HG03095 (cell line): ENCODE results near the gene MRPS9.

Source experiments
- ATAC-seq: cut with Tn5 transposase; IDR thresholded peaks from one replicate; pipeline ENCODE4 v1.9.1; 2021; ENCODE audit warnings: moderate library complexity; ENCODE audit not compliant: unreplicated experiment

The MRPS9 gene

GRCh38 chr2:105117565-105117964 is 79.7 kb downstream of the MRPS9 start:
- no peak for ATAC-seq

- no peak for ATAC-seq
Observed at GRCh38 chr2:105118960-105119359, 81.1 kb downstream of the MRPS9 start.

GRCh38 chr2:105121434-105121833 is 83.6 kb downstream of the MRPS9 start:
- no peak for ATAC-seq

- no peak for ATAC-seq
Observed at GRCh38 chr2:105125428-105125827, 87.6 kb downstream of the MRPS9 start.

- ATAC-seq = no peak
Observed at GRCh38 chr2:105125920-105126319, 88.1 kb downstream of the MRPS9 start.

- no peak for ATAC-seq
Observed at GRCh38 chr2:105126336-105126735, 88.5 kb downstream of the MRPS9 start.

- ATAC-seq = no peak
Observed at GRCh38 chr2:105127289-105127915, 89.5 kb downstream of the MRPS9 start.

GRCh38 chr2:105129722-105130232 is 91.9 kb downstream of the MRPS9 start:
- peak; percentile 92 for ATAC-seq

GRCh38 chr2:105130546-105130945 is 92.7 kb downstream of the MRPS9 start:
- ATAC-seq = no peak

- ATAC-seq = no peak
Observed at GRCh38 chr2:105134081-105134480, 96.2 kb downstream of the MRPS9 start.

- ATAC-seq = no peak
Observed at GRCh38 chr2:105135436-105135835, 97.6 kb downstream of the MRPS9 start.

- ATAC-seq = no peak
Observed at GRCh38 chr2:105136394-105136793, 98.5 kb downstream of the MRPS9 start.

GRCh38 chr2:105138643-105139042 is 100.8 kb downstream of the MRPS9 start:
- no peak for ATAC-seq

- no peak for ATAC-seq
Observed at GRCh38 chr2:105139556-105140239, 101.8 kb downstream of the MRPS9 start.

- no peak for ATAC-seq
Observed at GRCh38 chr2:105140240-105140568, 102.3 kb downstream of the MRPS9 start.

GRCh38 chr2:105141099-105141614 is 103.3 kb downstream of the MRPS9 start:
- no peak for ATAC-seq

GRCh38 chr2:105142239-105142638 is 104.4 kb downstream of the MRPS9 start:
- ATAC-seq = no peak

- no peak for ATAC-seq
Observed at GRCh38 chr2:105143094-105143466, 105.2 kb downstream of the MRPS9 start.

GRCh38 chr2:105143467-105144151 is 105.7 kb downstream of the MRPS9 start:
- no peak for ATAC-seq

GRCh38 chr2:105144152-105144940 is 106.5 kb downstream of the MRPS9 start:
- ATAC-seq = no peak

- no peak for ATAC-seq
Observed at GRCh38 chr2:105144941-105145300, 107.1 kb downstream of the MRPS9 start.
